Mesodermal cell (in vitro differentiated cells): ENCODE results near the gene SMOC2.

Experiments used
- H3K27ac ChIP-seq: 2 replicates; pipeline ENCODE4 v1.7.0; 2013; ENCODE audit warnings: mild to moderate bottlenecking, low read depth, low read length, moderate library complexity; ENCODE audit not compliant: severe bottlenecking
- H3K36me3 ChIP-seq: 2 replicates; pipeline ENCODE4 v1.7.1; 2013; ENCODE audit warnings: mild to moderate bottlenecking, low read length, moderate library complexity; ENCODE audit not compliant: control insufficient read depth, insufficient read depth
- H3K4me1 ChIP-seq: one replicate; pipeline ENCODE4 v1.7.1; 2013; ENCODE audit warnings: mild to moderate bottlenecking, low read length; ENCODE audit not compliant: insufficient read depth, control insufficient read depth, poor library complexity, severe bottlenecking
- H3K4me3 ChIP-seq: 2 replicates; pipeline ENCODE4 v1.7.0; 2013; ENCODE audit warnings: low read length, control low read depth, mild to moderate bottlenecking; ENCODE audit not compliant: insufficient read depth, poor library complexity, severe bottlenecking; ENCODE audit errors: extremely low read depth
- H3K9me3 ChIP-seq: 2 replicates; pipeline ENCODE4 v1.7.1; 2013; ENCODE audit warnings: mild to moderate bottlenecking, low read length, moderate library complexity; ENCODE audit not compliant: control insufficient read depth
- WGBS, 2 experiments: methylation state at CpG; one replicate each; pipeline ENCODE4 v1.1.5; 2013; ENCODE audit warnings: missing lambda C conversion rate in 2 of 2; ENCODE audit not compliant: insufficient coverage in 2 of 2; 5-methylcytosine and 5-hydroxymethylcytosine counted together

SMOC2 gene

DNA sequence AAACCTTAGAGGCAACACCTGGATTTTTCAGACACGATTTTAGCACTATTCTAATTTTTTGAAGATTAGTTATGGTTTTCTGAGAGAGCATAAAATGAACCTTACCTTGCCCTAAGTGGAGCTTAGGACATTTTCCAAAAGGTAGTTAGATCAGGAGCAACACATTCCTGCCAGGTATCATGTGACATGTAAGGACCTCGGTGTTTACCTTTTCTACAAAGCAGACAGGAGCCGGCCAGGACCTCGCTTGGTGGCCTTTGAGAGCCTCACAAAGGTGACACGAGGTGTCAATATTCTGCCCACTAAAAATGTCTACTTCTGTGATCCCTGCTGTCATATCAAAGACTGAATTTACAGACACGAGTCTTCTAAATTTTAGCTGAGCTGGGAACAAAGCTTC lies 174.9 kb downstream of the SMOC2 start:
- no peak overlapping the region for H3K27ac ChIP-seq
- H3K9me3 ChIP-seq = peaks cover 6% of the 10 kb centered on the region
- no peak overlapping the region for H3K4me3 ChIP-seq
- no peaks in the 10 kb centered on the region for H3K4me1 ChIP-seq
- H3K36me3 ChIP-seq = no peaks in the 10 kb centered on the region
- 93% methylated on average over 5 to 6 of the region's 6 CpGs for WGBS, 2 experiments

DNA sequence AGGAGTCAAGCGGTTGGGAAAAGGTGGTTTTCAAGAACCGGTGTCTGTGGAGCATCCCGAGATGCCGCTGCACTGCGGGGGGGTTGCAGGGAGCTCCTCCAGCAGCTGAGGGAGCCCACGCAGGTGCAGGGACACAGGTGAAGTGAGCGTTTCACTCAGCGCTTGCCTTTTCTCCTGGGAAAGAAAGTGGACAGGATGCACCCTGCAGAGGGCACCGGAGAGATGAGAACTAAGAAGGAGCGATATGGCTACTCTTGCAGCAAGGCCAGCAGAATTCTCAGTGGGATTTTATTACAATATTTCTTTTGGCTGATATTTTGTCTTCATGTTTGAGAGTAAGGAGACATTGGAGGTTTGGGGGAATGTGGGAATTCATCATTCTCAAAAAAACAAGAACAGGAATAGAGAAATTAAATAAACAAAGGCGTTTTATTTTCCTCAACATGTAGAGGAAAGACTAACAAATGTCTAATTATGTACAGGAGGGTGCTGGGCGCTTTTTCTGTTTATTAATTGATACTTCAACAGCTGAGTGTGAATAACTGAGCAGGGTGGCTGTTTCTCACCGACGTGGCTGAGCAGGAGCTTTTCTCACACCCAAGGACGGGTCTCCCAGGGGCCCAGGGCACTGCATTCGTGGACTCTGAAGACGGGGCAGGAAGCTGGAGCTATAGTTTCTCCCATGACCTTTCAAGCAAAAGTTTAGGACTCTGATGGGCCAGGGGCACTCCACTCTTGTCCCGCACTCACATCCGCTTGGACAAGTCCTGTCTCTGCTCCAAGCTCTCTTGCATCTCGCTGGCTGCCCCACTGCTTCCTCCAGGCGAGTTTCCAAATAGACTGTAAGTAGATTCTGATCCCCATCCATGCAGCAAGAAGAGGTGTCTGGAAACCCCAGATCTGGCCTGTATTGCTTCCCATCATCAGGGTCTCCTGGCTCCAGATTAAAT lies 176.1 kb downstream of the SMOC2 start:
- H3K9me3 ChIP-seq = peaks cover 14% of the 10 kb centered on the region
- WGBS, 2 experiments = 82 to 85% methylated on average over 19 to 20 of the region's 21 CpGs
- H3K4me3 ChIP-seq = no peak overlapping the region
- H3K27ac ChIP-seq = no peak overlapping the region
- H3K4me1 ChIP-seq = no peaks in the 10 kb centered on the region
- H3K36me3 ChIP-seq = no peaks in the 10 kb centered on the region

DNA sequence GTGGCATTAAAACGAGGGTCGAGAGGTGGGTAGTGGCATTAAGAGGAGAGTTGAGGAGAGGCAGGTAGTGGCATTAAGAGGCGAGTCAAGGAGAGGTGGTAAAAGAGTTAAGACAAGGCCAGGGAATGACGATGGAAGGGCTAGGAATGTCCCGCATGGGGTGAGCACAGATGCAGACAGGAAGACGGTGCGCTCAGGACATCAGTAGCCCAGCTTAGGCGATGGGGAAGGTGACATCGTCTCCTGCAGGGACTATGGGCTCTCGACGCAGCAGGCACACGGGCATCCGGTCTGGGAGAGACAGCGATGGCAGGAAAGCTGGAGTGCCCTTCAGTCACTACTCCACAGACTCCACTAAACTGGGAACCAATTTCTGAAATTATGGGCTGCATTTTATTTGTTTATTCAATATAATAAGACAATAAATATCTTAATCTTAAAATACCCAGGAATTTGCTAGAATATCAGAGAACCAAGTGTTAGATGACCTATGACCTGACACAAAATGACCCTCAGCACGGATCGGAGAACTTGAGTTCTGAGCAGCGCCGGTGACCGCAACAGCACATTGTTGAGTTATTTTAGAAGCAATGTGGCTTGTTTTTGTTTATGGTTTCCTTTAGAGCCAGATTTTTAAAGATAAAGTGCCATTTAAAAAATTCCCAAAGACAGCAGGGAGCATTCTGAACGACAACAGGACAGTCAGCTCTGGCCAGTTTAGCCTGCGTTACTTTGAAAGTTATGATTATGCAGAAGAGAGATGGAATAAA lies 177.7 kb downstream of the SMOC2 start:
- no peak overlapping the region for H3K4me3 ChIP-seq
- 88 to 94% methylated on average over 17 to 18 of the region's 21 CpGs for WGBS, 2 experiments
- H3K4me1 ChIP-seq = no peaks in the 10 kb centered on the region
- no peaks in the 10 kb centered on the region for H3K36me3 ChIP-seq
- H3K9me3 ChIP-seq = peaks cover 14% of the 10 kb centered on the region
- H3K27ac ChIP-seq = no peak overlapping the region

DNA sequence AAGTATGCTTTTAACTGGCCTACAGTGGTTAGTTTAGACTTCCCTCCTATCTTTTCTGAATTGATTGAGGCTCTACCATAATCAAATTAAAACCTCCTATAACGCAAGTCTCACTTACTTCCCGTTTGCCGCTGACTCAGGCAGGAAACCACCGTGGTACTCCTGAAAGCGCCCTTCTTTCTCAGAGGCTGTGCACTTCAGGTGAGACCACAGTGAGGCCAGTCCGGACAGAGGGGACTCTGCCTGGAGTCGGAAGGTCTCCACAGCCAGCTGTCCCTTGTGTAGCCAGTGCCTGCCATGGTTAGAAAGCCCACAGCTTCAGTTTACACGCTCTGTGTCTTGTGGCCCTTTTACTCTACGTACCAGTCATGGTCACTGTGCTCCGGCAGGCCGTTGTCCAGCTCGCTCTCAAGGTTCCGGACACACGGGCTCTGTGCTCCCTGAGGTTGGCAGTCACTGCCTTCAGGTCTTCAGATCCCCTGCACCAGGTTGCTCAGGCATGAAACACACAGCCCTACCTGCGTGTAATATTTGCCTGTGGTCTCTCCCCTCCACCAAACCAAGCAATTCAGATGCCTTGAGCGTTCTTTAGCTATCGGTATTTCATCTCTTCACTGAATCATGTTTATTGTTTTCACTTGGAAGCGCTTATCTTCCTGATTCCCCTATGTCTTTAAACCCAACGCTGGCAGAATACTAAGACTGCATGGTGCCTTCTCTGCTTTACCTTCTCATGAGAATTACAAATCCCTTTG lies 178.8 kb downstream of the SMOC2 start:
- whole genome bisulfite sequencing, 2 experiments = 82 to 87% methylated on average over 18 to 19 of the region's 19 CpGs
- no peak overlapping the region for H3K4me3 ChIP-seq
- no peaks in the 10 kb centered on the region for H3K4me1 ChIP-seq
- no peaks in the 10 kb centered on the region for H3K36me3 ChIP-seq
- no peak overlapping the region for H3K27ac ChIP-seq
- peaks cover 14% of the 10 kb centered on the region for H3K9me3 ChIP-seq

DNA sequence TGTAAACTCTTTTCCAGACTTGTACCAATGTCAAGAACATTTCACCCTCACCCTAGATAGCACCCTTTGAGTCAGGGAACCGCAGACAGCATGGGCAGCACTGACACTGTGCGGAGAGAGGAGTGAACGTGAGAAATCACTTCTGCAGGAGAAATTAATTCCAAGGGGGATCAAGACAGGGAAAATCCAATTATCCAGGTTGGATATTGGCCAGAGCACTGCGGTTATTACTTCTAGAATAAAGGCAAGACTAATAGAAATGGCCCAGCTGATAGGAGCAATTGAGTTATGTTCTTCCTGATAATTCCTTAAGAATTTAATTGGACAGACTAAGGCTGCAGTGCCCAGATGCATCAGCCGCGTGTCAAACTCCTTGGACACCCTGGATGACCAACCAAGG lies 179.6 kb downstream of the SMOC2 start:
- H3K36me3 ChIP-seq = no peaks in the 10 kb centered on the region
- H3K27ac ChIP-seq = no peak overlapping the region
- no peak overlapping the region for H3K4me3 ChIP-seq
- WGBS, 2 experiments = 73 to 88% methylated on average over 4 to 6 of the region's 6 CpGs
- H3K4me1 ChIP-seq = no peaks in the 10 kb centered on the region
- H3K9me3 ChIP-seq = peaks cover 9% of the 10 kb centered on the region

DNA sequence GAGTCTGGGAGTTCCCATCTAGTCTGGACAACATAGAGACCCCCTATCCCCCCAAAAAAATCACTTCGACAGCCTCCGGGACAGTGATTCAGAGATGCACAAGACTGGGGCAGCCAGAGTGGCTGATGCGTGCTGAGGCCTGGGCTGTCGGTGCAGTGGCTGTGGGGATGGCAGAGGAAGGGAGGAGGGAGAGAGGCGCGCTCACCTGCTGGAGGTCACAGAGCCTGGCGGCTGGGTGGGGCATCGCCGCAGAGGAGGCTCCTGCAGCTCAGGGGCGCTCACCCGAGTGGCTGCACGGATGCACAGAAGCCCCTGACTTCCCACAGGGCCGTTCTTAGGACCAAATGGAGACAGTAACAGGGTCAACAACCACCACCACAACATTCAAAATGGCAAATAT lies 182.8 kb downstream of the SMOC2 start:
- no peaks in the 10 kb centered on the region for H3K36me3 ChIP-seq
- WGBS, 2 experiments = 82 to 89% methylated on average over 7 to 8 of the region's 13 CpGs
- no peak overlapping the region for H3K27ac ChIP-seq
- no peaks in the 10 kb centered on the region for H3K4me1 ChIP-seq
- H3K9me3 ChIP-seq = peaks cover 8% of the 10 kb centered on the region
- no peak overlapping the region for H3K4me3 ChIP-seq

DNA sequence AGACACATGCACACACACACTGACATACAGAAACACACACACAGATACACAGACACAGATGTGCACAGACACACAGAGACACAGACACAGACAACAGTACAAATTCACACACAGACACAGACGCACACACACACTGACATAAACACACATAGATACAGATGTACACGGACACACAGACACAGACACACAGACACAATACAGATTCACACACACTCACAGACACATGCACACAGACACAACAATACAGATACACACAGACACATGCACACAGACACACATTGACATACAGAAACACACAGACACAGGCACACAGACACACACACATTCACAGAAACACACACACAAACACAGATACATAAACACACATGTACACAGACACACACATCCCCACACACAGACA lies 183.6 kb downstream of the SMOC2 start:
- no peak overlapping the region for H3K27ac ChIP-seq
- H3K36me3 ChIP-seq = no peaks in the 10 kb centered on the region
- no peaks in the 10 kb centered on the region for H3K4me1 ChIP-seq
- 67 to 96% methylated on average over 2 of the region's 2 CpGs for WGBS, 2 experiments
- H3K4me3 ChIP-seq = no peak overlapping the region
- peaks cover 8% of the 10 kb centered on the region for H3K9me3 ChIP-seq

DNA sequence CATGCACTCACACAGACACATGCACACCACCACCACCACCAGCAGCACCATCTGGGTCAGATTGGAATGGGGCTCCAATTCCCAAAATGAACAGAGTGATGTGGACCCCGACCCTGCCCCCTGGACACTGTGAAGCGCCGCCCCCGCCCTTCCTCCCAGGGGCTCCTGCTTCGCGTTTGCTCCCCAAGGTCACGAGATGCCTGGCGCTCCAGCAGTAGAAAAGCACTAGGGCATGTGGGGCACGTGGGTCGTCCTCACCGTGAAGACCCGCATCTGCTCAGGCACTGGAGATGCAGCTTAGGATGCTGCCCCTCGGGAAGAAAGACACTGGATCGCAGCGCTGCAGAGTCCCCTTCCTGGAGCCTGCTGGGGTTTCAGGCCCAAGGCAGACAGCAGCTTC lies 184.0 kb downstream of the SMOC2 start:
- 88 to 94% methylated on average over 15 of the region's 15 CpGs for WGBS, 2 experiments

DNA sequence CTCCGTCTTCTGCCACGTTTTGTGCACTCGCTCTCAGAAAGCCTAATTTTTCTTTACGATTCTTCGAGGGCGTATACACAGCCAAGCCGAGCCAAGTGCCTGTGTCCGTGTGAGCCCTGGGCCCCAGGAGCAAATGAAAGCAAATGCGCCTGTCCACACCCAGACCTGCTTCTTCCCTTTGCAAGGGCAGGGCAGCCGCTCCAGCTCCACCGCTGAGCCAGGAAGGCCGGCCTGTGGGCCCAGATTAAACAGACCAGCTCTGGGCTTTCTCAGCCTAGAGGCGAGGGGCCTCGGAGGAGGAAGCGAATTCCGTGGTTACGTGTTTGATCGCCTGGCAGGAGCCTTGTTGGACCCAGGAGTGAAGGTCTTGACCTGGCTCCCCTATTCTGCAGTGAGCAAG lies 184.6 kb downstream of the SMOC2 start:
- H3K4me3 ChIP-seq = no peak overlapping the region
- H3K4me1 ChIP-seq = no peaks in the 10 kb centered on the region
- H3K9me3 ChIP-seq = peaks cover 8% of the 10 kb centered on the region
- WGBS, 2 experiments = 85% methylated on average over 17 to 18 of the region's 18 CpGs
- no peaks in the 10 kb centered on the region for H3K36me3 ChIP-seq
- H3K27ac ChIP-seq = no peak overlapping the region

More for the DNA sequence above, 184.0 kb downstream of the SMOC2 start:
- no peak overlapping the region for H3K4me3 ChIP-seq
- H3K9me3 ChIP-seq = peaks cover 8% of the 10 kb centered on the region
- no peaks in the 10 kb centered on the region for H3K4me1 ChIP-seq
- no peaks in the 10 kb centered on the region for H3K36me3 ChIP-seq
- H3K27ac ChIP-seq = no peak overlapping the region

DNA sequence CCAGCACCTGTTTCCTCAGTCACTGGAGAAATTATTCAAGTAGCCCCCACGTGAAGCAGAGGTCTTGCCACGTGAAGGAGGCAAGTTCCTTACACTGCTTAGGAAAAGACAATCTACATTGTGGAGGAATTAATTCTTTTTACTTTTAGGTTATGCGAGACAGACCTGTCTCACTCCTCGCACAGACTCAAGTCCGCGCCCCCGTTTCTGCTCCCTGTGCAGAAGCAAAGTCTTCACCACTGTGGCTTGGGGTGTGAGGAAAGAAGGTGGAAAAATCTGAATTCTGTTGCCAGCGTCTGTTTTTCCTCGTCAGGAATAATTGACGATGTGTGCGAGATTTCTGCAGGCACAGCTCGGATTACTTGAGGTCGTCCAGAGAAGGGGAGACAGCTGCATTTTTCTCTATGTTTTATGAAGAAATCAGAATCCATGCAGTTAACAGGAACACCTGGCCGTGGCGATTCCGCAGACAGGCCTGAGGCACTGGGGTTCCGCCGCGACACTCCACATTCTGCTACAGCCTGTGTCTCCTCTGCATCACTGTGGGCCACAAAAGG lies 185.1 kb downstream of the SMOC2 start:
- WGBS, 2 experiments = 86% methylated on average over 19 of the region's 19 CpGs
- Histone ChIP-seq H3K4me3 (no peak overlapping the region), H3K27ac (no peak overlapping the region), H3K4me1 (no peaks in the 10 kb centered on the region), H3K9me3 (peaks cover 7% of the 10 kb centered on the region), H3K36me3 (no peaks in the 10 kb centered on the region)
